HG02840 (cell line): ENCODE measurements around the gene OR7A17.

Experiments used
- ATAC-seq: cut with Tn5 transposase; IDR thresholded peaks from one replicate; pipeline ENCODE4 v1.9.1; 2021; ENCODE audit warnings: mild to moderate bottlenecking, moderate library complexity, moderate number of reproducible peaks; ENCODE audit not compliant: unreplicated experiment, low FRiP score

The OR7A17 gene

DNA sequence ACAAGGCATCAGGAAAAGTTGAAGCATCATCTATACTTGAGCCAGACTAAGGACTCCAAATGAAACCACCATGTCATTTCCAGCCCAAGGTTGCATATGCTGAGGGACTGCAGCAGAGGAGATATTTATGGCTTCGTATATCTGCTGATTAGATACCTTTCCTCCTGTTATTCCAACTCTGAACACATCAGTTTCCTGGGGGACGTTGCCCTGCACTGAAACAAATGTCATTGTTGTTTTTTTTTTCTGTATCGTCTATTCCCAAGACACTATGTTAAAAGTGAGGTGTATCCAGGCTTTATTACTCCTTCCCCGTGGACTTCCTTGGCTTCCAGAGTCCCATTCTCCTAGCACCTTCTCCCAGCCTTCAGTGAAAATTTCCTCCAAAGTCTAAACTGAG is at the start of gene OR7A17:
Gene OR7A17, minus strand, starts transcription at position 101 of the 400 bp plus-strand sequence. CDS start 4,777 bp downstream, outside the sequence.
- ATAC-seq, result no peak

DNA sequence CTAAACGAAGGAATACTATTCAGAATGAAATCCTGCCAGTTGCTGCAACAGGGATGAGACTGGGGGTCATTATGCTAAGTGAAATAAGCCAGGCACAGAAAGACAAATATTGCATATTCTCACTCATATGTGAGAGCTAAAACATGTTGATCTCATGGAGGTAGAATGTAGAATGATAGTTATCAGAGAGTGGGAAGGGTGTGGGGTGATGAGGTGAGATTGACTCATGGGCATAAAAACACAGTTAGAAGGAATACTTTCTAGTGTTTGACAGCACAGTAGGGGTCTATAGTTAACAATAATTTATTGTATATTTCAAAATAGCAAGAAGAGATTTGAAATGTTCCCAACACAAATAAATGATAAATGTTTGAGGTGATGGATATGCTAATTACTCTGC is 47.6 kb upstream of the OR7A17 start:
- ATAC-seq, result no peak

DNA sequence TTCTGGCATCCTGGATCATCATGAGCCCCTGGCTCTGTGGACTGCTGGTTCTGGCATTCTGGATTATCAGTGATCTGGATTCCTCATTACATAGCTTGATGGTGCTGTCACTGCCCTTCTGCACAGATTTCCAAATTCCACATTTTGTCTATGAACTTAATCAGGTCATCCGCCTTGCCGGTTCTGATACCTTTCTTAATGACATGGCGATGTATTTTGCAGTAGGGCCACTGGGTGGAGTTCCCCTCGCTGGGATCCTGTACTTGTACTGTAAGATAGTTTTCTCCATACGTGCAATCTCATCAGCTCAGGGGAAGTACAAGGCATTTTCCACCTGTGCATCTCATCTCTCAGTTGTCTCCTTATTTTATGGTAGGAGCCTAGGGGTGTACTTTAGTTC is 30.9 kb upstream of the OR7A17 start:
- no peak for ATAC-seq

DNA sequence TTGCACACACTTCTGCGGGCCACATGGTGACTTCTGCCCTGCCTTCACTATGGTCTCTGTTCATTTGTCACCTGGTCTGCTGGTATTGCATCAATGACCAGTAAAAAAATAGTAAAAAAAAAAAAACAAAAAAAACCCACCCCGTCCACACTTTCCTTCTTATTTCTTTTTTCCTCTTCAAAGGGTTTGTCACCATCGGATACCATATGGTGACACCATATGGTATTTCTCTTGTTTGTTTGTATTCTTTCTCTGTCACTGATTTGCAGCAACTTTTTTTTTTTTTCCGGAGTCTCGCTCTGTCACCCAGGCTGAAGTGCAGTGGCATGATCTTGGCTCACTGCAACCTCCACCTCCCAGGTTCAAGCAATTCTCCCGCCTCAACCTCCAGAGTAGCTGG is 29.2 kb upstream of the OR7A17 start:
- no peak for ATAC-seq

DNA sequence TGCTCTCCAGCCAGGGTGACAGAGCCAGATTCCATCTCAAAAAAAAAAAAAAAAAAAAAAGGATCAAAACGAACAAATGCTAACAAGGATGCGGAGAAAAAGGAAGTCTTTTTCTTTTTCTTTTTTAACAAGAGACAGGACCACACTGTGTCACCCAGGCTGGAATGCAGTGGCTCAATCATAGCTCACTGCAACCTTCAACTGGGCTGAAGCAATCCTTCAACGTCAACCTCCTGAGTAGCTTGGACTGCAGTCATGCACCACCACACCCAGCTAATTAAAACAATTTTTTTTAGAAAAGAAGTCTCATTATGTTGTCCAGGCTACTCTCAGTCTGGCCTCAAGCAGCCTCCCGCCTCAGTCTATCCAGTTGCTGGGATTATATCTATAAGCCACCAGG is 20.8 kb upstream of the OR7A17 start:
- ATAC-seq, result no peak

DNA sequence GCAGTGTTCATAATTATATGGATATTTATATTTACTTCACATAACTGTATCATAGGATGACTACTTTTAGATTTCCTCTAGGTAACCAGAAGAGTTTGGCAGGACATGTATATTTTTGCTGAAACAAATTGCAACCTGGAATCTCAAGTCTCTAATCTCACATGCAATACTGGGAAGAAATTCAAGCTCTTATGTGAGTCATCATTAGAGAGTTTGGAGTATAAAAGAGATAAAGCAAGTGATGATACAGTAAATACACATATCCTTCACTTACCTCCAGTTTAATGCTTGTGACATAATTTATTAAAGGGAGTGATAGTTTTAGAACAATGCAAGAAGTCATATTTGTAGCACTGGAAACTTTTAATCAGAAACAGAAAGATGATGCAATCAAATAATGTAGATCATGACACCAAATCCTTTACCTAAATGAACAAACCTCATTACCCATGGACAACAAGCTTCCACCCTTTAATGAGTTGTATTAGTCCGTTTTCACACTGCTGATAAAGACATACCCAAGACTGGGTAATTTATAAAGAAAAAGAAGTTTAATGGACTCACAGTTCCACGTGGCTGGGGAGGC is 15.8 kb upstream of the OR7A17 start:
- ATAC-seq, result no peak

DNA sequence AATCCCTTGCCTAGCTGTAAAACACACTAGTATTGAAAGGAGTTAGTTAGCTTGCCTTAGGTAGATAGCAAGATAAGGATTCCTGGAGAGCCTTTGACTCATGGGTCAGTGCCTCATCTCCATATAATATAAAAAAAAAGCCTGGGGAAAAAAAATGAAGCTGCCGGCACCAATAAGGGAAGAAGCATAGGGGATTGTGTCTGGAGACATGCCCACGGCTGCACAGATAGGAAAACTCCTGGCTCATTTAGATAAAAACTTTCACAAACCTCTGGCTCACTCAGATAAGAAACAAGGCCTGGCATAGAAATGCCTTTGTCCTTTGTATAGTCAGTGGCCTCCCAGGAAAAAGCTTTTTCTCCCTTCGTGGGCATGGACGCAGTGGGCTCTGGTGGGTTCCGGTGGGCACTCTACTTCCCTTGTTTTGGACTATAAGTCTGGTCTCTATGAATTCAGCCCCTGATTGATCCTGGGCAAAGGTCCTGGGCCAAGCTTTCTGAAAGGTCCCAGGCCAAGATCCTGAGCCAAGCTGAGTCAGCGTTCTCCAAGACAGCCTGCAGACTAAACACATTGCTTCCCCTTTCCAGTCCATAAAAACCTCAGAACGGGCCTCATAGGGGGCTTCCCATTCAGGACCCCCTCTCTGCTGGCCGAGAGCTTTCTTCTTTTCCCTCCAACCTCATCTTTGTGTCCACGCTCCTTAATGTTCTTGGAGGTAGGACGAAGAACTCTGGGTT is 4.9 kb upstream of the OR7A17 start:
- no peak for ATAC-seq

DNA sequence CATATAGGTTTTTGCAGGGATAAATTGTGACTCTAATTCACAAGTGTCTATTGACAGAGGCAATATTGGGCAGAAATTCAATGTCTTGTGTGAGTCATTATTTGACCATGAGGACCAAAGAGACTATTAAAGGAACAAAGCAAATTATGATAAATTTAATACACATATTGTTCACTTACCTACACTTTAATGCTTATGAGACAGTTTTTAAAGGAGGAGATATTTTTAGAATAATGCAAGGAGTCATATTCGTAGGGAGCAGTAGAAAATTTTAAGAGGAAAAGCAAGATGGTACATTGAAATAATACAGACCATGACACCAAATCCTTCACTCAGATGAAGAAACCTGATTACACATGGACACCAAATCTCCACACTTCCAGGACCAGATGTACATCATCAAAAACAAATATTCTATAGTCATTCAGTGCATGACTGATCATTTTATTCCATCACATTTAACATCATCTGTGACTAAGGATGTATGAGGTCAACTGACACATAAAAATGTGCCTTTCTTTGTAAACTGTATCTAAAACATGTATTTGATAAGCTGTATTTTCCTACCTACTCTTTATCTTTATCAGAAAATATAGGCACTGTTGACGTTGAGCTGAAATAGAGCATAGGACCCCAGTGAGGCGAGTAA is 4.2 kb upstream of the OR7A17 start:
- ATAC-seq, result no peak

DNA sequence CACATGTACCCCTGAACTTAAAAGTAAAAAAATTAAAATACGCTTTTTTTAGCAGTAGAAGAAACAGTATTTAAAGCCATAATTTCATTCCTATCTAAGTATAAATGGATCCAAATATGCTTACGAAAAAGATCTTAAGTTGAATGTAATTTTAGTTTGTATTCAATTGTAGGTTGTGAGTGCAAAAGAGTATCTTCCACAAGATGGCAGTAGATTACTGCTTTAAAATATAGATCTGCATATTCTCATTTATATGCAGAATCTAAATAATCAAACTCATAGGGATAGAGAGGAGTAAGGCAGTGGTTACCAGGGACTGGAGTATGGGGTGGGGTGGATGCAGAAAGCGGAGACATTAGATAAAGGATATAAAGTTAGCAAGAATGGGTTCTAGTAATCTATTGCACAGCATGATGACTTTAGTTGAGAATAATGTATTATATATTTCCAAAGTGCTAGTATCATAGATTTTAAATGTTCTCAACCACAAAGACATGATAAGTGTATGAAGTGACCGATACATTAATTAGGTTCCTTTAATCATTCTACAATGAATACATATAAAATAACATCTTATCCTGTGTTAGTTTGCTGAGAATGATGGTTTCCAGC is 14.2 kb downstream of the OR7A17 start:
- ATAC-seq, result no peak

DNA sequence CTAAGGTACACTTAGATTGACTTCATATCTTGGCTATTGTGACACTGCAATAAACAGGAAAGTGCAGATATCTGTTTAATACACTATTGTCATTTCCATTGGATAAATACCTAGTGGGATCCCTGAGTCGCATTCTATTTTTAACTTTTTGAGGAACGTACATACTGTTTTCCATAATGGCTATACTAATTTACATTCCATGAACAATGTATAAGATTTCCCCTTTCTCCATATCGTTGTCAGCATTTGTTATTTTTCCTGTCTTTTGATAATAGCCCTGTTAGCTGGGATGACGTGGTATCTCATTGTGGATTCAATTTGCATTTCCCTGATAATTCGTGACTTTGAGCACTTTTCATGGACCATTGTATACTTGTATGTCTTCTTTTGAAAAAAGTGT is 17.4 kb downstream of the OR7A17 start:
- ATAC-seq, result no peak

DNA sequence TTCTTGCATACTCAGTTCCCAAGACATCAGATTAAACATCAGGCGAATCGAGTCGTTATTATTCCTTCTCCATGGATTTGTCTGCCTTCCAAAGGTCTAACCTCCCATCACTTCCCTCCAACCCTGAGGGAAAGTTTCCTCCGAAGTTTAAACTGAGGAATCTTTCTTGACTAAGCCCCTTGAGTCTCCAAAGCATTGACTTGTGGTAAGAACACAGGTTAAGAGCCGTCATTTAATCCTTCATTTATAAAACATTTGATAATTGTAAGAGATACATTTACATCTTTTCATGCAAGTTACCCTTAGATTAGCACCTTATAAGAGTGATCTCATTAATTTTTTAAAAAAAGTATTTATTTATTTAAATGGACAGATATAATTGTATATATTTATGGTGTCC is 37.1 kb downstream of the OR7A17 start, which contains the start of gene OR7A10:
Gene OR7A10, minus strand, starts transcription at position 101 of the 400 bp plus-strand sequence. CDS start 7,045 bp downstream, outside the sequence.
- no peak for ATAC-seq

DNA sequence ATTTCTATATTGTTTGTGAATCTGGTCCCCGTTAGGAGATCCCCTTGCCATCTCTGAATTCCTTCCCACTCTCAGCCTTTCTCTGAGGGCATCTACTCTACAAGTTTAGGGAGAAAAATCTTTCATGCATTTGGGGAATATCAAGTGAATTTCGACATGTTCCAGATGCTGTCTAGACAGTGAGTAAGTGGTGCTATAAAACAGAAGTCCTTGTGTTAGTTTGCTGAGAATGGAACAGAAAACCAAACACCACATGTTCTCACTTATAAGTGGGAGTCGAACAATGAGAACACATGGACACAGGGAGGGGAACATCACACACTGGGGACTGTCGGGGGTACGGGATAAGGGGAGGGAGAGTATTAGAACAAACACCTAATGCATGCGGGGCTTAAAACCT is 42.4 kb downstream of the OR7A17 start:
- ATAC-seq, result no peak

DNA sequence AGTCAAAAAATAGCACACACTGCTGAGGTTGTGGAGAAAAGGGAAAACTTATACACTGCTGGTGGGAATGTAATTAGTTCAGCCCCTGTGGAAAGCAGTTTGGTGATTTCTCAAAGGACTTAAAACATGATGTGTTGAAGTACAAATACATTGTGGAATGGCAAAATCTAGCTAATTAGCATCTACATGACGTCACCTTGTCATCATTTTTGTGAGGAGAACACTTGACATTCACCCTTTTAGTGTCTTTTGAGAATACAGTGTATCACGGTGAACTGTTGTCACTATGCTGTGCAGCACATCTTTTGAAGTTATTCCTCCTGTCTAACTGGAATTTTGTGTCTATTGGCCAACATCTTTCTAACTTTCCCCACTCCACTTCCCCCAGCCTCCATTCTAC is 42.8 kb downstream of the OR7A17 start:
- ATAC-seq, result no peak

DNA sequence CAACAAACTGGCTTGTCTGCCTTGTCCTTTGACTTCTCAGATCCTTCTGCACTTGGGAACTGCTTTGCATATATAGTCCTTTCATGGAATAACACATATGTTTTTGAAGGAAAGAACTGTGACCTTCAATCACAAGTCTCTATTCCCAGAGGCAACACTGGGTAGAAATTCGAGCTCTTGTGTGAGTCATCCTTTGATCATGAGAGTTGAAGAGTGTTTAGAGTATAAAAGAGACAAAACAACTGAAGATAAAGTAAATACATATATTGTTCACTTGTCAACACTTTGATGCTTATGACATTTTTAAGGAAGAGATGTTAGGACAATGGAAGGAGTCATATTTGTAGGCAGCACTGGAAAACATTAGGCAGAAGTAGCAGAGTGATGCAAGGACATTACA is 45.7 kb downstream of the OR7A17 start:
- no peak for ATAC-seq

DNA sequence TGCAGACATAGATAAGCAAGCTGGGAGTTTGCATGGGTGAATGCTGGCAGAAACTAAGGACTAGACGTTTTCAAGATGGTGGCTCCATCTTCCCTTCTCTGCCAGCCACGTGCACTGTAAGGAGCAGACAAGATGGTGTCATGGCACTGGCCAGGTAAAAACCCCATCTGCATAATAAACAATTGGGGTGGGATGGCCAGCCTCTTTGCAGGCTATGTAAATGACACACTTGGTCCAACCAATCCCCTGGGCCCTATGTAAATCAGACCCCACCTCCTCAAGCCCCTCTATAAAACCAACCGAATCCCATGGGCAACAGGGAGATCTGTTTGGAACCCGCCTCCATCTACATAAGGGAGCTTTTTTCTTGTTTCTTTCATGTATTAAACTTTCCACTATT is 48.5 kb downstream of the OR7A17 start:
- no peak for ATAC-seq

DNA sequence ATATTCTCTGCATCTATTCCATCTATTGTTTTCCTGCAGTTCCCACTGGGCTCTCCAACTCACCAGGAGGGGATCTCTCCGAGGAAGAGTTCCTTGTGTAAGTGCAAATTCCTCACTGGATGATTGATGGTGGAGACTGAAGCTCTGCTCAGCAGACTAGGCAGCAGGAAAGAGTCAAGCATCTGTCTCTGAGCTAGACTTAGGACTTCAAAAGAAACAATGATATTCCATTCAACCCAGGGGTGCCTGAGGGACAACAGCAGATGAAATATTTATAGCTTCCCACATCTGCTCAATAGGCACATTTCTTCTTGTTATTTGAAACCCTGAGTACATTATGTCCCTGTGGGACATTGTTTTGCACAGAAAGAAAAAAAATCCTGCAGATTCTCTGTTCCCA is 50.9 kb downstream of the OR7A17 start, which contains the start of the genes OR7A5 and OR7C1:
Gene OR7A5, minus strand, starts transcription at position 175 of the 400 bp plus-strand sequence. CDS start 6,944 bp downstream, outside the sequence.
Gene OR7C1, minus strand, starts transcription at position 175 of the 400 bp plus-strand sequence. CDS start 35,049 bp downstream, outside the sequence.
- no peak for ATAC-seq

DNA sequence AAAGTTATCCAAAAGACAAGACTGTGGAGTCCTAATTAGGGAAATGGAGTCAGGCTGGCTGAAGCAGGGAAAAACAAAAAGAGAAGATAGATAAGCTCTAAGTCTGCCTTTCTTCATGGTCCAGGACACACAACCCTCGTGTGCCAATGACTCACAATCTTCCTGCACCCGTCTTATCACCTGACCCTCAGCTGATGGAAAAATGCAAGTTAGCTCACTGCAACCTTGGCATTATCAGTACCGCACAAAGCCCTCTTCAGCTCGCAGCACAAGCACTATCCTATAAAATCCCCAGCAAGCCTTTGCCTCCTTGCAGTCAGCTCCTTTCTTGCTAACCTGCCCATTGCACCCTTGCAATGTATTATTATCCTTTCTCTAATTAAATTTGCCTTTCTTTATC is 55.2 kb downstream of the OR7A17 start:
- ATAC-seq, result no peak
